Measurements from ENCODE around the gene APOBEC3C.
"Not testable (repeated sequence)": the region's sequence is repeated elsewhere in the genome, so short reads cannot be mapped to it uniquely, and the experiment has no call there.

DNA sequence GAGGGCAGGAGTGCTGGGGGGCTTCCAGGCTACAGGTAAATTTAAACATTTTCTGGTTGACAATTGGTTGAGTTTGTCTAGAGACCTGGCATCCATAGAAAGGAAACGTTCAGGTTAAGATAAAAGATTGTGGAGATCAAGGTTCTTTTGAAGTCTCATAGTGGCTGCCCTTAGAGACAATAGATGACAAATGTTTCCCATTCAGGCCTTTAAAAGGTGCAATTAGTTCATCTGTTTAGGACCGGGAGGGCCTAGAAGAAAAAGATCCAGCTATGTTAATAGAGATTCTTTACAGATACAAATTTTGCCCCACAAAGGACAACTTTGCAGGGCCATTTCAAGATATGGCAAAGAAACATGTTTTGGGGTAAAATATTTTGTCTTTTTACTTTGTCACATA is 23.0 kb downstream of the APOBEC3C start:
- TF ChIP-seq CTCF (IDR thresholded peaks at IDR 0.05; ENCODE audit: insufficient read depth, low read length, poor library complexity, severe bottlenecking); EZH2phosphoT487 (conservative IDR thresholded peaks at IDR 0.05; ENCODE audit: low read length): not testable (repeated sequence)
